Activated naive CD4-positive, alpha-beta T cell treated with Interleukin-2 at 50 U/mL for 16 hours (primary cell): ENCODE results near the gene SHISAL2B.
"Not testable (repeated sequence)": the region's sequence is repeated elsewhere in the genome, so short reads cannot be mapped to it uniquely, and the experiment has no call there.

Source experiments
- DNase-seq: peaks from one replicate; pipeline ENCODE4 v3.0.0-alpha.2; 2020

SHISAL2B gene

GRCh38 chr5:64706074-64706473 lies 15.8 kb downstream of the SHISAL2B start:
- DNase-seq, result not testable (repeated sequence)

- no peak for DNase-seq
These were observed 16.9 kb downstream of the SHISAL2B start for GRCh38 chr5:64707191-64707590.

GRCh38 chr5:64714495-64714894 lies 24.2 kb downstream of the SHISAL2B start:
- DNase-seq, result not testable (repeated sequence)

DNA sequence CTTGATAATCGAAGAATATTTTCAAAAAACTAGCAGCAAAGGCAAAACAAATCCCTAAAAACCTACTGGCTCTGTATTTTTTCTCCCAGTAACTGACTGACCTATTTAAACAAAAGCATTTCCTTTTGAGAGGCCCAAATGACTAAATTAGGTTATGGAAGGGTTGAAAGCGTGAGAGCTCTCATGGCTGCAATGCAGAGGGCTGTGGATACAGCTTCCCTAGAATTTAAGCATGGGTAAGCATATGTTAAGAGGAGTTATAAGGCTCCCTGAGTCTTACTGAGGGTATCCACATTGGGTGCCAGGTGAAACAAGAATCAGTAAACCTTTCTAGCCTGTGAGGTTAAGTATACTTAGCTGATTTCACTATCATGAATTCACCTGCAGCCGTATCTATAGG lies 32.3 kb downstream of the SHISAL2B start:
- DNase-seq, result no peak

DNA sequence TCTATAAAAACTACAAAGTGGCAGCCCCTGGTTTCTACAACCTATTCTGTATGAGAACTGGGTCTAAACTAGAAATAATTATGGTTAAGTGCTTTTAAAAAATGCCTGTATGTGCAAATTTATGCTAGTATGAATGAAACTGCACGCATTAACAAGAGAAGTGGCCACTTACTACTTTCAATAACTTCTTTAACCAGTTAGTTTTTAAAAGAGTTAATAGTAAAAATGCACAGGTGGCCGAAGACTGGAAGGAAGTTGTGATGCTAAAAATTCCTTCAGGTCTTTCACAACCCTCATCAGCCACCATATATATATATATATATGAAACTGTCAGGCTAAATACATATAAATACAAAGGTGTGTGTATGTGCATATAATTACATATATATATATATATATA lies 36.8 kb downstream of the SHISAL2B start:
- no peak for DNase-seq

GRCh38 chr5:64742411-64742810 lies 52.1 kb downstream of the SHISAL2B start:
- no peak for DNase-seq

GRCh38 chr5:64742821-64743220 lies 52.5 kb downstream of the SHISAL2B start:
- no peak for DNase-seq

DNA sequence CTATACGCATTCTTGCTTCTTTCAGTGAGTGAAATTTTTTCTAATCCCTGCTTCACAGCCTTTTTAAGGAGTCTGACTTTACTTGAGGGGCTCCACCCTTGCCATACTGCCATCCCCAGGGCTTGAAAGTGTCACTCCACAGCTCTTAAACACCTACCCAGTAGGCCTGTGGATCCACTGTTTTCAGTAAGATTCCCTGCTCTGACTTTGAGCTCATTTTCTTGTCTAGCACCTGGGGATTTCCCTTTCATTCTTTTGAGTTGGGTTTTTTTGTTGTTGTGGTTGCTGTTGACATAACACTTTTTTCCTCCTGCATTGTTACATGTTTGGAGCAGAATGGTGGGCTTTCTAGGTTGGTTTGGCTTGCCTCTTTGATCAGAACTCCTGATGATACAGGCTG lies 54.6 kb downstream of the SHISAL2B start:
- no peak for DNase-seq

DNA sequence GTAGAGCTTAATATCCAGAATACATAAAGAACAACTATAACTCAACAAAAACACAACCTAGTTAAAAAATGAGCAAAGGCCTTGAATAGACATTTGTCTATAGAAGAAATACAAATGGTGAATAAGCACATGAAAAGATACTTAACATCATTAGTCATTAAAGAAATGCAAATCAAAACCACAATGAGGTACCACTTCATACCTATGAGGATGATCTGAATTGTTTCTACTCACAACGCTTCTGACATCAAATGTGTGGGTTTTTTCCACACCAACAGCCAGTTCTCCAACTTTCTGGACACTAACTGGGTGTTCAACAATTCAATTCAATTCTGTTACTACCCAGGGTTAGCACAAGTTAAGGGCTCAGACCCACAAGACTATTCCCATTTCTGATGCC lies 56.1 kb downstream of the SHISAL2B start:
- DNase-seq, result no peak

DNA sequence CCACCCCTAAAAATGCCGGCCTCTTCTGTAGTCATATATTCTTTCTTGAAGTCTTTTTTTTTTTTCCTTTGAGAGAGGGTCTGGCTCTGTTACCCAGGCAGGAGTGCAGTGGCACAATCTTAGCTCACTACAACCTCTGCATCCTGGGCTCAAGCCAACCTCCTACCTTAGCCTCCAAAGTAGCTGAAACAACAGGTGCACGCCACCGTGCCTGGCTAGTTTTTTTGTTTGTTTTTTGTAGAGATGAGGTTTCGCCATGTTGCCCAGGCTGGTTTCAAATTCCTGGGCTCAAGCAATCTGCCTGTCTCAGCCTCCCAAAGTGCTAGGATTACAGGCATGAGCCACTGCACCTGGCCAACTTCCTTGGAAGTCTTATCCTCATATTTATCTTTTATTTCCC lies 59.1 kb downstream of the SHISAL2B start:
- DNase-seq, result no peak

- DNase-seq, result no peak
These were observed 63.8 kb downstream of the SHISAL2B start for GRCh38 chr5:64754066-64754465.

DNA sequence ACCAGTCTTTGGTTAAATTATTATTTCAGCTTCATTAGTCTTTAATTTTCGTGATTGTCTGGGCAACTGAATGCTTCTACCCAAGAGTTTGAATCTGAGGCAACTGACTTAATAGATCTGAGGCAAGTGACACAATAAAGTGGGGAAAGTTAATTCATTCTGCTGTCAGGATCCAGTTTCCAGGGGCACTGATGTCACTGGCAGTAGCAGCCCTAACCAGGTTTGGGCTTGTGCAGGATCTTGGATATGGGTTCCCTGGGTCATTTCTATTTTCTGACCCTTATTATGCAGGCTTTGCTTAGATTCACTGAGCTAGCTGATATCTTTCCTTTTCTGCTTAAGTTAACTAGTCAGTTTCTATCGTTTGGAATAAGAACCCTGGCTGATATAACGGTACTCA lies 68.6 kb downstream of the SHISAL2B start:
- DNase-seq, result no peak

DNA sequence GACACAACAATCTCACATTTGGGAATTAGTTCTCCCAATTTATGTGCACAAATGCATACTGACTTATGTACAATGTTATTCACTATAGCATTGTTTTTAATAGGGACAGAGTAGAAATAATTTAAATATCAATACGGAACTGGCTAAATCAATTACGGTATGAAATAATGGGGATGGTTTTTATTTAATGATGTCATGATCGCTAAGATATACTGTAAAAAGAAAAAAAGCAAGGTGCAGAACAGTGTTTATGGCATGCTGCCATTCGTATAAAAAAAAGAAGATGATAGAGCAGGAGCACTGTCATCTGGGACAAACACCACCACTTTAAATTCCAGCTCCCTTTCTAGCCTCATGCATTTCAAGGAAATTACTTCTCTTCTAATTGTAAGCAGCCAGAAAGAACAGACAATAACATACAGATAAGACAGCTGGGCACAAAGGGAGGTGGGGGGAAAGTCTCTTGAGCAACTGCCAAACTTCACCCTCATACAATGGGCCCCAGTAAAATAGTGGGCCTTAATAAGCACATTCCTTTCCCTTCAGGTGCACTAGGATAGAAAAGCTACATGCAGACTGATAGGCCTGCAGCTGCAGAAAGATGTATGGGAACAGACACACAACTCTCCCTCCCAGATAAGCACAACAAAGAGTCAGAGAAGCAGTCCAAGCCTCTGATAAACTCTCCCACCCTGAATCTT lies 69.8 kb downstream of the SHISAL2B start:
- DNase-seq, result no peak

- DNase-seq, result no peak
These were observed 73.7 kb downstream of the SHISAL2B start for GRCh38 chr5:64763948-64764503.

GRCh38 chr5:64765804-64766504 lies 75.7 kb downstream of the SHISAL2B start:
- DNase-seq, result no peak

- no peak for DNase-seq
These were observed 76.6 kb downstream of the SHISAL2B start for GRCh38 chr5:64766941-64767340.
